Lower lobe of right lung (tissue), 2 donors: Measurements from ENCODE around the gene TMEM101. TPM values are rescaled to one million over a fixed set of nuclear protein-coding genes. Genes with fewer than 3 reads are reported as not detected.

ENCODE experiments used
- ATAC-seq, 2 donors: fragments of 200-7000 bp; cut with Tn5 transposase; one replicate each; pipeline ENCODE4 v1.9.1; 2020 to 2022; ENCODE audit warnings: mild to moderate bottlenecking in 2 of 2, moderate library complexity in 2 of 2
- DNase-seq: peaks from one replicate; pipeline ENCODE4 v3.0.0-alpha.2; 2020
- H3K27ac ChIP-seq: fragments of 200-600 bp; one replicate; pipeline ENCODE4 v1.8.0; 2022
- H3K27me3 ChIP-seq: fragments of 200-600 bp; one replicate; pipeline ENCODE4 v1.8.0; 2022; ENCODE audit warnings: low read depth
- H3K36me3 ChIP-seq: fragments of 200-600 bp; one replicate; pipeline ENCODE4 v1.8.0; 2022; ENCODE audit warnings: mild to moderate bottlenecking
- H3K4me1 ChIP-seq: fragments of 200-600 bp; one replicate; pipeline ENCODE4 v1.8.0; 2022
- H3K4me3 ChIP-seq: fragments of 200-600 bp; one replicate; pipeline ENCODE4 v1.8.0; 2022; ENCODE audit warnings: mild to moderate bottlenecking
- H3K9me3 ChIP-seq: fragments of 200-600 bp; one replicate; pipeline ENCODE4 v1.8.0; 2022
- CTCF ChIP-seq: fragments of 200-600 bp; IDR thresholded peaks from one replicate; pipeline ENCODE4 v1.8.0; 2022; ENCODE audit warnings: antibody characterized with exemption, mild to moderate bottlenecking
- intact Hi-C: fragments of 100-400 bp; cut with DNase I; formaldehyde crosslinking; loops from one replicate; pipeline ENCODE4 v1.11.0; 2022
- total RNA-seq: library from RNA; stranded (reverse); fragmentation: NEBNext Ultra II Directional; extraction: Animal tissue kit (Norgen Biotek cat#: 25700); gene quantifications from one replicate; pipeline ENCODE4 v1.2.1, GENCODE V29; 2021
- donor health status: DM: no; HTN: yes; CAD: no; lungs with severe emphysema.

Gene TMEM101
- total RNA-seq, 1 donor from 2014 or later: 28.4 TPM

GRCh38 chr17:43995150-43995471 lies 19.7 kb downstream of the TMEM101 start:
- intact Hi-C loops: no loop called here
- TF ChIP-seq CTCF: peak; percentile 10
- H3K4me3 ChIP-seq: peak overlapping the region; percentile 17
- ATAC-seq: no peak
- peak; percentile 11 for DNase-seq
- peaks cover 9% of the 10 kb centered on the region for H3K4me1 ChIP-seq
- no peaks in the 10 kb centered on the region for H3K36me3 ChIP-seq
- H3K9me3 ChIP-seq: no peaks in the 10 kb centered on the region
- peaks cover 31% of the 10 kb centered on the region for H3K27me3 ChIP-seq
- H3K27ac ChIP-seq: no peak overlapping the region

GRCh38 chr17:43994272-43995149 lies 20.3 kb downstream of the TMEM101 start:
- DNase-seq (peak; percentile 80), ATAC-seq (peak; percentile 78 to 86)
- Histone ChIP-seq H3K4me3 (peak overlapping the region; percentile 17), H3K36me3 (no peaks in the 10 kb centered on the region), H3K27me3 (peaks cover 31% of the 10 kb centered on the region), H3K4me1 (peaks cover 9% of the 10 kb centered on the region), H3K27ac (no peak overlapping the region), H3K9me3 (no peaks in the 10 kb centered on the region)
- intact Hi-C loops: no loop called here
- TF ChIP-seq CTCF: peak; percentile 84

- intact Hi-C loops: no loop called here
- Histone ChIP-seq H3K36me3 (no peaks in the 10 kb centered on the region), H3K27ac (no peak overlapping the region), H3K9me3 (no peaks in the 10 kb centered on the region), H3K4me1 (peaks cover 9% of the 10 kb centered on the region), H3K4me3 (no peak overlapping the region), H3K27me3 (peaks cover 31% of the 10 kb centered on the region)
- DNase-seq: peak; percentile 12
- no peak for TF ChIP-seq CTCF
- ATAC-seq: no peak
These were observed 22.1 kb downstream of the TMEM101 start for GRCh38 chr17:43992641-43993040.

GRCh38 chr17:43988301-43988700 lies 26.5 kb downstream of the TMEM101 start:
- H3K9me3 ChIP-seq: no peaks in the 10 kb centered on the region
- H3K4me1 ChIP-seq: peaks cover 12% of the 10 kb centered on the region
- intact Hi-C loops: no loop called here
- no peak for TF ChIP-seq CTCF
- ATAC-seq (no peak), DNase-seq (no peak)
- H3K4me3 ChIP-seq: no peak overlapping the region
- H3K27ac ChIP-seq: no peak overlapping the region
- no peaks in the 10 kb centered on the region for H3K36me3 ChIP-seq
- peaks cover 26% of the 10 kb centered on the region for H3K27me3 ChIP-seq

GRCh38 chr17:43987131-43988021 lies 27.4 kb downstream of the TMEM101 start:
- DNase-seq: no peak
- H3K9me3 ChIP-seq: no peaks in the 10 kb centered on the region
- H3K27me3 ChIP-seq: peaks cover 35% of the 10 kb centered on the region
- peaks cover 14% of the 10 kb centered on the region for H3K4me1 ChIP-seq
- no peak overlapping the region for H3K27ac ChIP-seq
- no peak overlapping the region for H3K4me3 ChIP-seq
- no peak for ATAC-seq
- intact Hi-C loops: no loop called here
- TF ChIP-seq CTCF: no peak
- H3K36me3 ChIP-seq: no peaks in the 10 kb centered on the region
